H1 (cell line): ENCODE data around the gene LRRK1. TPM values are rescaled to one million over a fixed set of nuclear protein-coding genes. Genes with fewer than 3 reads are reported as not detected.

Experiments used
- CHD2 ChIP-seq: IDR thresholded peaks from 2 replicates; pipeline ENCODE4 v1.6.1; 2012; ENCODE audit warnings: low read length, improper control_type of control experiment
- EZH2 ChIP-seq: fragments of 200-600 bp; sonication (generic); IDR thresholded peaks from 2 replicates; pipeline ENCODE4 v1.7.1; 2012; ENCODE audit warnings: low read depth, mild to moderate bottlenecking, moderate library complexity, low read length, inconsistent platforms; ENCODE audit not compliant: severe bottlenecking
- GTF2F1 ChIP-seq: IDR thresholded peaks from 2 replicates; pipeline ENCODE4 v1.6.1; 2012; ENCODE audit warnings: low read depth, low read length, improper control_type of control experiment, borderline replicate concordance
- HDAC6 ChIP-seq: IDR thresholded peaks from one replicate; pipeline ENCODE4 v1.7.1; 2012; ENCODE audit warnings: low read depth, mild to moderate bottlenecking, inconsistent platforms, low read length, moderate library complexity
- RXRA ChIP-seq: IDR thresholded peaks from 2 replicates; pipeline ENCODE4 v1.6.1; 2011; ENCODE audit warnings: low read depth, mild to moderate bottlenecking, low read length, moderate library complexity; ENCODE audit not compliant: insufficient read depth
- SRF ChIP-seq: IDR thresholded peaks from 2 replicates; pipeline ENCODE4 v1.6.1; 2011; ENCODE audit warnings: mild to moderate bottlenecking, low read depth, low read length, moderate library complexity
- polyA plus RNA-seq, 7 experiments: library from polyadenylated mRNA; depleted of rRNA in 3 of 7; stranded (reverse) in 5 of 7; unstranded in 2 of 7; fragments of >200 nt in 5 of 7; fragments of 200-250 nt in 2 of 7; gene quantifications; 1 replicate in 5 of 7; 2 replicates in 1 of 7; 4 replicates in 1 of 7; pipeline versions ENCODE4 v1.2.1 to v1.2.3, GENCODE V29; 2011 to 2013; ENCODE audit warnings: missing spikeins in 2 of 7, mixed read lengths in 2 of 7
- total RNA-seq: library from RNA; stranded (reverse); fragmentation: NEBNext Ultra II Directional; extraction: Animal tissue kit (Norgen Biotek cat#: 25700); gene quantifications from 2 replicates; pipeline ENCODE4 v1.2.1, GENCODE V29; 2021

Gene LRRK1
- total and polyA plus RNA-seq, 2 of the 8 experiments (the other 6 are each of a cell fraction or from before 2014, with no cell fraction given), result 1.2 to 3.6 TPM

DNA sequence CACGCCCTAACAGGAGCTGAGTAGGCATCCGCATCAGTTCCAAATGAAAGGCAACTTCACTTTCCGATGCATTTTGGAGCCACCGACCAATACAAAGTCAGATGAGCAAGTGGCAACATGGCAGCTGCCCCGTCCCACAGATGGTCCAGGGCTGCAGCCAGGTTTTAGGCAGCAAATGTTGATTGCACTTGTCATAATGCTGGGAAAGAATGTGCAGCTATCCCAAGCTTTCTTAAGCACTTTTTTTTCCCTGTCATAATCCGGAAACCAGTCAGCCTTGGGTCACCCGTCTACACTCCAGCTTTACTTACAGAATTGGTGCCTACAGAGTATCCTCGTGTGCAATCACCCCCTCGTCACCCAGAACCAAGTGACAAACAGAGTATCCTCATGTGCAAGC is 185.0 kb downstream of the LRRK1 start (continued):
- TF ChIP-seq CHD2 (no peak), SRF (no peak), HDAC6 (no peak), GTF2F1 (no peak), EZH2 (no peak), RXRA (no peak)
